CD4-positive, alpha-beta T cell treated with Interleukin-4 for 1 hour (primary cell): ENCODE measurements around the gene AFF2.

Source experiments
- DNase-seq, 2 donors: peaks; one replicate each; pipeline ENCODE4 v3.0.0-alpha.2; 2020 to 2022

AFF2 gene

GRCh38 chrX:148537556-148538182, 37.3 kb downstream of the AFF2 start:
- no peak for DNase-seq

DNA sequence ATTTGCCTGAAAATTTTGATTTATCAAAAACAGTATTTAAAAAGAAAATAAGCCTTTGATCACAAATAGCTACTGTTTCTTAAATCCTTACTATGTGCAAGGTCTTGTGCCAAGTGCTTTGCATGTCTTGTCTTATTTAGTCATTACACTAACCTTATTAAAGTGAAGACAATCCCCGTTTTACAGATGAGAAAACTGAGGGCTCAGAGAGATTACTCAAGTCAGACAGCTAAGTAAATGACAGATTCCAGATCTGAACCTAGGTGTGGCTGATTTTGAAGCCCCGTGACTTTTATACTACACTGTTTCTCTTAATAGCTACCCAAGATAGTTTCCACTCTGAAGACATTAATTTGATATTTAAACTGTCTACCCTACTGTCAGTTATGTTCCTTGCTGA, 38.2 kb downstream of the AFF2 start:
- DNase-seq: no peak

DNA sequence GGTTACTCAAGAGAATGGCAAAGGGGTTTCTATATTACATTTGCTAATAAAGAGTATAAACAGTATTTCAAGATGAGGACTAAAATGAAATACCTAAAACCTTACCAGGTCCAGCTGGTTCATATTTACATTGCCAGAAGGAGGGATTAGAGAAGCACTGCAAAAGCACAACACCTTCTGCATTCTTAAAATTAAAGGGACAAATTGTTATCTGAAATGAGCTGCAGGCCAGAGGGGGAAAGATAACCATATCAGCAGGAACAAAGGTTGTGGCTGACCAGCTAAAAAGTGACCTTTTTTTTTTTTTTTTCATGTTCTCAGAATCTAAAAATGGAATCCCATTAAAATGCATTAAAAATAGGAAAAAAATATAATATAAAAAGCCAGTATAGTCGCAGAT, 39.7 kb downstream of the AFF2 start:
- no peak for DNase-seq

DNA sequence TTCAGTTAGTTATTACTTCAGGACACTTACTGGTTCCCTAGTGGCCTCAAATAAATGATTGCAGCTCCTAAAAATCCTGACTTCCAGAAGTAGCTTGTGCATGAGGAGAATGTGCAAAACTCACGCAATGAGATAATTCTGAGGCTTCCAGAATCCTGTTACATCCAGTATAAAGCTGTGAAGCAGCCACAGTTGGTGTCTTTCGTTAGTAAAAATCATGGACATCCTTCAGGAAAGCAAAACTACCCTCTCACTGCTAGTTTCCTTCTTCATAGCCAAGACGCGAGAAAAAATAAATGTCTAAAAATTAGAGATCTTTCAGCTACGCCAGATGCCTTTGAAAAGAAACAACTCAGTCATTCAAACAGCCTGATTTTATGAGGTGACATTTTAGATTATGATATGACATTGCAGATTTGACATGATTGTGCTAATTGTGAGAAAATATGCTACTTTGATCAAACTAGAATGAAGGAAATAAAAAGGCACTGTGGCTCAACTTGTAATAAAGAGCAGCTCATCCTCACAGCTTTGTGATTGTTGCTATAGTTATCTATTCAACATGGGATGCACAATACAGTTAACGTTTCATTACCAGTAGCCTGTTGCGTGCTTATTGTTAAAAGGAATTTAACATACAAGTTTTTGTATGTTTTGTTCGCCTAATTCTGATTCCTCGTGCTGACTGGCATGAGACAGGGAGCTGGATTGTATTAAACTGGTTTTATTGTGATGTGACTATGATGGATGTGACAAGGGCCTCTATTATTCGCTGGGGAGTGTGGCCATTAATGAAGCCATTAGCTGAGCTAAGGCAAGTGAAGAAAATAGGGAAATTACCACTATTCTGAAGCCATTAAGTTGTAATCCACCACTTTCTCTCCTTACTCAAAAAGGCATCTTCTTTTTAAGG, 40.5 kb downstream of the AFF2 start:
- no peak for DNase-seq

- DNase-seq: no peak
Observed at GRCh38 chrX:148541584-148541940, 41.1 kb downstream of the AFF2 start.

- DNase-seq: no peak
Observed at GRCh38 chrX:148542481-148543255, 42.3 kb downstream of the AFF2 start.

- no peak for DNase-seq
Observed at GRCh38 chrX:148552775-148553174, 52.4 kb downstream of the AFF2 start.

- DNase-seq: no peak
Observed at GRCh38 chrX:148555101-148555500, 54.7 kb downstream of the AFF2 start.

GRCh38 chrX:148555571-148556243, 55.3 kb downstream of the AFF2 start:
- no peak for DNase-seq

DNA sequence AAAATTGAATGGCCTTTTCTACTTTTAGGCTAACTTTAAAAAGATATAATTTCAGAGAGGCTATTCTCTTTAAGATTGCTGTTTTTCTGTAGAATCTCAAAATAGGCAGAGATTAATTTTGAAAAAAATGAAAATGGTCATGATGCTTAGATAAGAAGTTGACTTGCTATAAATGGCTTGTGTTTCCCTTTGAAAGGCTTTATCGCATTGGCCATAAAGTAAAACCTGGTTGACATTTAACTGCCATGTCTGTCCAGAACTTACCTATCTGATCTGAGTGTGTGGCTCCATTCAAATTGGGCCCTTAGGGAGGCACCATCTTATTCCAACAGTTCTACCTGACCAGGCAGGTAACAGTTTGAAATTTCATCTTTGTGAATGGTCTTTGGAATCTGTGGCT, 56.1 kb downstream of the AFF2 start:
- no peak for DNase-seq

- no peak for DNase-seq
Observed at GRCh38 chrX:148562846-148563245, 62.4 kb downstream of the AFF2 start.

GRCh38 chrX:148567229-148567628, 66.8 kb downstream of the AFF2 start:
- DNase-seq: no peak

DNA sequence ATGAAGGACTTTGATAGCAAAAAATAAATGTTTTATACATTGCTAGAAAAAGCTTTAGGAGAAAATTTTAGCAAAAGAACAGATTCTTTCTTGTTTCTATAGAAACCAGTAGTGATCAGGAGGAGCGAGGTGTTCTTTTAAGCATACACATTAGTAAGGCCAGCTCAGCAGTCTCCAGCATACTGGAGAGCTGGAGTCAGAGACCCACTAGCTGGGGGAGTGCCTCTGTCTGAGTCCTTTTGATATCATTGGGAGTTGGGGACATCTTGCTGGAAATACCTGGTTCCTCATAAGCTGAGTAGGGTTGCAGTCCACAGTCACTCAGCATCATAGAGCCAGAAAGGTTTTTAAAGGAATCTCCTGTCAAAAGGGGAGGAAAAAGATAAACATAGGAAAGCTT, 67.4 kb downstream of the AFF2 start:
- DNase-seq: no peak

GRCh38 chrX:148568763-148569162, 68.3 kb downstream of the AFF2 start:
- no peak for DNase-seq

- DNase-seq: no peak
Observed at GRCh38 chrX:148572337-148572736, 71.9 kb downstream of the AFF2 start.

- no peak for DNase-seq
Observed at GRCh38 chrX:148573119-148573518, 72.7 kb downstream of the AFF2 start.

DNA sequence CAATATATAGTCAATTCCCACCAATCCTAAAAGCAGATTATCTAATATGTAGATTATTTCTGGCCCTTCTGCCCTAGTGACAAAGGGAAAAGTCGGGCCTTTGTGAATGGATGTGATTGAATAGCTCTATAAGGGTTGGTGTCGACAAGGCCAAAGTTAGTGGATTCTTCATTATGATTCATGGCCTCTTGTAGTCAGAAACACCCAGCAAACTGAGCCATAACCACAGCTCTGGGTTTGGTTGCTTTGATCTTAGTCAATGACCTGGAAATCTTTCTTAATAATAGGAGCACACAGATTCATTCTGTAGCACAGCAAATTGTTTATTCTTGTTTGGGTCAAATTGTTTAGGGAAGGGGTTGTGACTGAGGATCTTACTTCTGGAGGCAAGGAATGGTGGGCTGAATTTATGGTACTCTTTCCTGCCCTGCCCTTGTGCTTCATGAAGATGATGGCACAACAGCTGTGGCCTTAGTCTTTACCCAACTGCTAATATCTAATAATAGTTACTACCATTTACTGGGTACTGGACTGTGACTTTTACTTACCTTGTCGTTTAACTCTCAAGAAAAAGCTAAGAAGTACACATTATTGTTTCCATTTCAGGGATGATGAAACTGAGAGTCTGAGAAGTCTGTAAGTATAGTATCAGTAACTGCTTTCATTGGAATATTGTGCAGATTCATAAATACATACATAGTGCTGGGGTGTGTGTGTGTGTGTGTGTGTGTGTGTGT, 74.0 kb downstream of the AFF2 start:
- no peak for DNase-seq

DNA sequence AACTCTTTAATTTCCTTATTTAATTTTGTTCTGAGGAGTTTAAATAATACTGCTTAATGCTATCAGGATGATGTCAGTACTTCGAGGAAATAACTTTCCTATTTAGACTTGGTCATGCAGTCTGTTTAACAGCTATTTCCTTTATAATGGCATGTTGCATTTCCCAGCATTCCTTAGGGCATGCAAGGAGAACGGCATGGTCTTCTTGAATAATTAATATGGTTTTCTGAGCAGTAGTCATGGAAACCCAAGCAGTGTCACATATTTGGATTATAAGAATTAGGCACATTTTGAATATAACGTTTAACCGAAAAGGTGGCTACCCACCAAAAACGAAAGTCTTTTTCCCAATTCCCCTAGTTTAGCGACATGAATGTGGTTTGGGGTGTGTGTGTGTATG, 76.0 kb downstream of the AFF2 start:
- DNase-seq: no peak

GRCh38 chrX:148577741-148578140, 77.3 kb downstream of the AFF2 start:
- no peak for DNase-seq

DNA sequence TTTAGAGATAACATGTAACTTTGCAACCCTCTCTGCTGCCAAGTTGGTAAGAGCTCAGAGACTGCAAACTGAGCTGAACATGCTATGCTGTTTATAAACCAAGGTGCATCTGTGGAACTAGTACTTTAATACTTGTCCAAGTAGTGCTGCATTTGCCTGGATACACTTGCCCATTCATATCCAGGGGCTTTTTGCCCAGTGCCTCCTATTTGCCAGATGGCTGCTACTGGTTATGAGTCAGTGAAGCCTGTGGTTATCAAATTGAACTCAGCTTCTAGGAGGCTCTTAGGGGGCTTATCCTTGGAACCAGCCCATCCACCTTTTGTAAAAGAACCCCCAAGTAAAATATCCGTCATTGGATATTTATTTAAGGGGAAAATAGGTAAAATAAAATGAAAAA, 79.6 kb downstream of the AFF2 start:
- DNase-seq: no peak

DNA sequence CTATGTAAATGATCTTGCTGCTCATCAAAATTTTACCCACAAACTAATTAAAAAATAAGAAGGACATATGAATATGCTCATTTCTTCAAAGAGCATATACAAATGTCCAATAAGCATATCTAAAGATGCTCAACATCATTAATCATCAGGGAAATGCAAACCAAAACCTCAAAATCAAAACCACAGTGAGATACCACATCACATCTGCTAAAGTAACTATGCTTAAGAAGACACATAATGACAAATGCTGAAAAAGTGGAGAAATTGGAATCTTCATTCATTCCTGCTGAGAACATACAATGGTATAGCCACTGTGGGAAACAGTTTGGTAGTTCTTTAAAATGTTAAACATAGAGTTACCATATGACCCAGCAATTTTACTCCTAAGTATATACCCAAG, 81.9 kb downstream of the AFF2 start:
- DNase-seq: no peak

- DNase-seq: no peak
Observed at GRCh38 chrX:148588649-148589310, 88.4 kb downstream of the AFF2 start.
